IMR-90 (cell line): ENCODE data around the gene TSPAN33. TPM values are rescaled to one million over a fixed set of nuclear protein-coding genes. Genes with fewer than 3 reads are reported as not detected.

Experiments used
- ATAC-seq: fragments of 200-7000 bp; cut with Tn5 transposase; 2 replicates; pipeline ENCODE4 v1.9.1; 2020; ENCODE audit warnings: low read depth, mild to moderate bottlenecking, moderate library complexity
- BruUV-seq: library from RNA; stranded (reverse); fragments of 400-500 nt; replicated peaks from 2 replicates; lab custom pipeline; 2021; lab: Mats Ljungman, UMichigan
- CTCF ChIA-PET: fragments of 300-600 bp; formaldehyde crosslinking; extraction: SDS; loops from one replicate; lab custom pipeline; 2021; ENCODE audit warnings: antibody characterized with exemption; lab: Yijun Ruan, JAX
- POLR2A ChIA-PET: fragments of 300-600 bp; sonication (Branson Sonifier 250); formaldehyde crosslinking; loops from one replicate; lab custom pipeline; 2022; ENCODE audit warnings: antibody characterized with exemption; ENCODE audit not compliant: unreplicated experiment; lab: Charles Lee
- DNase-seq: peaks from one replicate; pipeline ENCODE4 v3.0.0; 2013
- H2AFZ ChIP-seq: replicated peaks from 2 replicates; pipeline ENCODE3; 2013; ENCODE audit warnings: low read length, mild to moderate bottlenecking; ENCODE audit not compliant: poor library complexity
- H2AK5ac ChIP-seq: 2 replicates; pipeline ENCODE4 v1.6.1; 2013; ENCODE audit warnings: low read depth, low read length, inconsistent platforms
- H2AK9ac ChIP-seq: replicated peaks from 2 replicates; pipeline ENCODE3; 2013; ENCODE audit warnings: mild to moderate bottlenecking, low read depth, low read length, moderate library complexity; ENCODE audit not compliant: poor library complexity
- H2BK120ac ChIP-seq: 2 replicates; pipeline ENCODE4 v1.6.1; 2013; ENCODE audit warnings: low read depth, low read length, inconsistent platforms
- H2BK15ac ChIP-seq: 3 replicates; pipeline ENCODE4 v1.6.1; 2013; ENCODE audit warnings: low read depth, low read length, inconsistent platforms
- H2BK20ac ChIP-seq: 2 replicates; pipeline ENCODE4 v1.6.1; 2013; ENCODE audit warnings: low read depth, mild to moderate bottlenecking, inconsistent platforms, low read length, moderate library complexity
- H2BK5ac ChIP-seq: 2 replicates; pipeline ENCODE4 v1.6.1; 2013; ENCODE audit warnings: mild to moderate bottlenecking, low read depth, low read length, inconsistent platforms; ENCODE audit not compliant: poor library complexity, severe bottlenecking
- H3K14ac ChIP-seq: replicated peaks from 2 replicates; pipeline ENCODE4 v1.6.1; 2013; ENCODE audit warnings: low read depth, low read length, inconsistent platforms
- H3K18ac ChIP-seq: 2 replicates; pipeline ENCODE4 v1.6.1; 2013; ENCODE audit warnings: low read depth, low read length, control low read depth
- H3K23ac ChIP-seq: 2 replicates; pipeline ENCODE4 v1.6.1; 2013; ENCODE audit warnings: low read depth, low read length, inconsistent platforms
- H3K27ac ChIP-seq: 2 replicates; pipeline ENCODE4 v1.5.1; 2013; ENCODE audit warnings: mild to moderate bottlenecking, control low read depth, low read length; ENCODE audit not compliant: insufficient read depth
- H3K27me3 ChIP-seq: 2 replicates; pipeline ENCODE4 v1.6.1; 2013; ENCODE audit warnings: low read length; ENCODE audit not compliant: control insufficient read depth, insufficient read depth
- H3K36me3 ChIP-seq: 2 replicates; pipeline ENCODE4 v1.6.1; 2013; ENCODE audit warnings: low read length, mixed read lengths; ENCODE audit not compliant: control insufficient read depth, insufficient read depth
- H3K4ac ChIP-seq: 2 replicates; pipeline ENCODE4 v1.6.1; 2013; ENCODE audit warnings: low read depth, low read length, inconsistent platforms
- H3K4me1 ChIP-seq: 2 replicates; pipeline ENCODE4 v1.6.1; 2013; ENCODE audit warnings: low read length, mixed read lengths; ENCODE audit not compliant: control insufficient read depth, insufficient read depth
- H3K4me2 ChIP-seq: 2 replicates; pipeline ENCODE4 v1.6.1; 2013; ENCODE audit warnings: low read depth, mild to moderate bottlenecking, control low read depth, low read length, moderate library complexity
- H3K4me3 ChIP-seq: 2 replicates; pipeline ENCODE4 v1.5.1; 2013; ENCODE audit warnings: low read depth, mild to moderate bottlenecking, control low read depth, low read length, moderate library complexity; ENCODE audit not compliant: insufficient read depth
- H3K56ac ChIP-seq: 2 replicates; pipeline ENCODE4 v1.6.1; 2013; ENCODE audit warnings: low read length, inconsistent platforms; ENCODE audit not compliant: insufficient read depth; ENCODE audit errors: extremely low read depth
- H3K79me1 ChIP-seq, 2 experiments: 2 replicates each; pipeline ENCODE4 v1.6.1; 2013; ENCODE audit warnings: low read length in 2 of 2, inconsistent platforms in 1 of 2, low read depth in 1 of 2
- H3K9ac ChIP-seq: 2 replicates; pipeline ENCODE4 v1.6.1; 2013; ENCODE audit warnings: low read depth, low read length, control low read depth
- H3K9me1 ChIP-seq: 2 replicates; pipeline ENCODE4 v1.6.1; 2013; ENCODE audit warnings: low read length, inconsistent platforms; ENCODE audit not compliant: insufficient read depth
- H3K9me3 ChIP-seq: 2 replicates; pipeline ENCODE4 v1.6.1; 2013; ENCODE audit warnings: low read length; ENCODE audit not compliant: control insufficient read depth, insufficient read depth
- H4K20me1 ChIP-seq: 2 replicates; pipeline ENCODE4 v1.6.1; 2013; ENCODE audit warnings: low read length, inconsistent platforms; ENCODE audit not compliant: insufficient read depth
- H4K5ac ChIP-seq: 2 replicates; pipeline ENCODE4 v1.6.1; 2013; ENCODE audit warnings: mild to moderate bottlenecking, low read depth, low read length, control low read depth
- H4K8ac ChIP-seq, 2 experiments: 2 replicates each; pipeline ENCODE4 v1.6.1; 2013; ENCODE audit warnings: low read depth in 2 of 2, low read length in 2 of 2, control low read depth in 1 of 2, inconsistent platforms in 1 of 2
- H4K91ac ChIP-seq: 2 replicates; pipeline ENCODE4 v1.6.1; 2013; ENCODE audit warnings: low read depth, low read length, inconsistent platforms; ENCODE audit not compliant: insufficient read depth
- BHLHE40 ChIP-seq: fragments of 150-350 bp; IDR thresholded peaks from 2 replicates; pipeline ENCODE4 v1.6.1; 2016; ENCODE audit warnings: mild to moderate bottlenecking, low read depth, low read length
- CEBPB ChIP-seq: IDR thresholded peaks from 2 replicates; pipeline ENCODE4 v1.6.1; 2012; ENCODE audit warnings: low read depth, low read length, improper control_type of control experiment
- CHD1 ChIP-seq: IDR thresholded peaks from 2 replicates; pipeline ENCODE4 v1.6.1; 2012; ENCODE audit warnings: low read depth, low read length, improper control_type of control experiment
- CTCF ChIP-seq: conservative IDR thresholded peaks from 2 replicates; pipeline ENCODE4 v1.5.1; 2012; ENCODE audit warnings: mild to moderate bottlenecking, low read depth, low read length, improper control_type of control experiment
- ELK1 ChIP-seq: fragments of 150-350 bp; IDR thresholded peaks from 2 replicates; pipeline ENCODE4 v1.6.1; 2016; ENCODE audit warnings: low read depth, mild to moderate bottlenecking, low read length, moderate library complexity, borderline replicate concordance
- FOS ChIP-seq: fragments of 150-350 bp; IDR thresholded peaks from 2 replicates; pipeline ENCODE4 v1.6.1; 2016; ENCODE audit warnings: low read depth, low read length
- MAFK ChIP-seq: IDR thresholded peaks from 2 replicates; pipeline ENCODE4 v1.6.1; 2012; ENCODE audit warnings: low read depth, low read length, improper control_type of control experiment
- MAZ ChIP-seq: IDR thresholded peaks from 2 replicates; pipeline ENCODE4 v1.6.1; 2012; ENCODE audit warnings: low read depth, mild to moderate bottlenecking, low read length, improper control_type of control experiment, moderate library complexity, borderline replicate concordance
- MXI1 ChIP-seq: IDR thresholded peaks from 2 replicates; pipeline ENCODE4 v1.6.1; 2012; ENCODE audit warnings: low read depth, mild to moderate bottlenecking, low read length, moderate library complexity, borderline replicate concordance
- POLR2A ChIP-seq: IDR thresholded peaks from 2 replicates; pipeline ENCODE4 v1.6.1; 2012; ENCODE audit warnings: mild to moderate bottlenecking, low read depth, low read length
- RAD21 ChIP-seq: IDR thresholded peaks from 2 replicates; pipeline ENCODE4 v1.6.1; 2012; ENCODE audit warnings: low read length, improper control_type of control experiment
- RCOR1 ChIP-seq: IDR thresholded peaks from 2 replicates; pipeline ENCODE4 v1.6.1; 2012; ENCODE audit warnings: mild to moderate bottlenecking, low read length, improper control_type of control experiment; ENCODE audit not compliant: insufficient replicate concordance
- RFX5 ChIP-seq: IDR thresholded peaks from 2 replicates; pipeline ENCODE4 v1.8.0; 2012; ENCODE audit warnings: low read depth, mild to moderate bottlenecking, low read length, moderate library complexity
- SMC3 ChIP-seq: fragments of 150-350 bp; IDR thresholded peaks from 2 replicates; pipeline ENCODE4 v1.6.1; 2016; ENCODE audit warnings: low read depth, mild to moderate bottlenecking, antibody characterized with exemption, low read length, moderate library complexity
- USF2 ChIP-seq: fragments of 150-350 bp; IDR thresholded peaks from 2 replicates; pipeline ENCODE4 v1.6.1; 2017; ENCODE audit warnings: mild to moderate bottlenecking, antibody characterized with exemption, low read length, low read depth
- WGBS, 2 experiments: methylation state at CpG; one replicate each; pipeline versions ENCODE4 v1.1.5 to v1.1.7; 2013; ENCODE audit warnings: missing lambda C conversion rate in 2 of 2; ENCODE audit not compliant: insufficient read length in 1 of 2; ENCODE audit errors: extremely low coverage in 2 of 2; 5-methylcytosine and 5-hydroxymethylcytosine counted together
- dilution Hi-C: fragments of 300-500 bp; cut with HindIII; formaldehyde crosslinking; loops from one replicate; pipeline ENCODE4 v1.14.3; 2018; ENCODE audit warnings: low sequenced_read_pairs; ENCODE audit not compliant: unreplicated experiment
- in situ Hi-C: fragments of 300-500 bp; cut with MboI; formaldehyde crosslinking; loops from 3 replicates; pipeline ENCODE4 v1.14.3; 2019; ENCODE audit warnings: low sequenced_read_pairs, inconsistent platforms, mixed read lengths
- intact Hi-C: fragments of 100-400 bp; cut with micrococcal nuclease; formaldehyde crosslinking; loops from 2 replicates; pipeline ENCODE4 v1.10.0; 2022
- polyA plus RNA-seq, 3 experiments: library from polyadenylated mRNA; depleted of rRNA; stranded (reverse); fragments of >200 nt; gene quantifications; 2 replicates each; pipeline ENCODE4 v1.2.3, GENCODE V29; 2012; ENCODE audit warnings: low replicate concordance in 1 of 3
- total RNA-seq: library from RNA; depleted of rRNA; stranded (reverse); fragments of >200 nt; gene quantifications from 2 replicates; pipeline ENCODE4 v1.2.3, GENCODE V29; 2012

The TSPAN33 gene
- total and polyA plus RNA-seq, 2 of the 4 experiments (the other 2 are of a cell fraction): 0.17 to 0.36 TPM

- no peak for TF ChIP-seq CHD1
- TF ChIP-seq RCOR1: no peak
- no peak for TF ChIP-seq CTCF
- TF ChIP-seq RAD21: no peak
- TF ChIP-seq CEBPB: no peak
- no peak for TF ChIP-seq MXI1
- TF ChIP-seq MAZ: no peak
- TF ChIP-seq USF2: no peak
- TF ChIP-seq BHLHE40: no peak
- no peak for TF ChIP-seq MAFK
- no peak for TF ChIP-seq RFX5
- TF ChIP-seq POLR2A: no peak
- no peak for TF ChIP-seq FOS
- TF ChIP-seq ELK1: no peak
- no peak for TF ChIP-seq SMC3
These were observed 54.9 kb downstream of the TSPAN33 start for GRCh38 chr7:129199406-129199805.

More at GRCh38 chr7:129199406-129199805, 54.9 kb downstream of the TSPAN33 start:
- Histone ChIP-seq H3K14ac (no peak overlapping the region), H3K9me1 (peaks cover 2% of the 10 kb centered on the region; the same call in 1 of the 2 replicates), H3K36me3 (no peaks in the 10 kb centered on the region), H2AK5ac (no peak overlapping the region), H4K8ac (no peak overlapping the region), H2BK20ac (no peak overlapping the region), H2AFZ (no peak overlapping the region), H3K9ac (no peak overlapping the region), H3K18ac (no peak overlapping the region), H3K27me3 (no peaks in the 10 kb centered on the region), H4K91ac (no peak overlapping the region), H3K79me1 (peaks cover 0 to 20% of the 10 kb centered on the region in 2 experiments; a peak in 2 of 4 replicates), H3K56ac (no peak overlapping the region), H3K9me3 (no peaks in the 10 kb centered on the region), H3K4ac (no peak overlapping the region), H3K4me2 (no peak overlapping the region), H2BK120ac (no peak overlapping the region), H2BK5ac (no peak overlapping the region), H3K4me3 (no peak overlapping the region), H3K27ac (no peak overlapping the region), H2BK15ac (no peak overlapping the region), H2AK9ac (no peak overlapping the region), H3K4me1 (0 out of 2 replicates have a peak, but pooled peaks cover 1% of the 10 kb centered on the region), H4K5ac (no peak overlapping the region), H4K20me1 (no peaks in the 10 kb centered on the region; the same call in none of the 2 replicates), H3K23ac (no peak overlapping the region)
- ATAC-seq (no peak), DNase-seq (no peak)
- in situ Hi-C loops: no loop called here
- ChIA-PET POLR2A (no interaction called here), CTCF (no interaction called here)
- intact Hi-C loops: no loop called here
- dilution Hi-C loops: no loop called here
- BruUV-seq: no TSS peak
- WGBS, 2 experiments: 100% methylated on average over 2 of the region's 4 CpGs; no CpG with 5 or more reads in 1 of the 2 experiments
